Liver (tissue), 9 donors: ENCODE measurements around the gene NTHL1. TPM values are rescaled to one million over a fixed set of nuclear protein-coding genes. Genes with fewer than 3 reads are reported as not detected.

Source experiments
- DNase-seq: peaks from one replicate; pipeline ENCODE4 v3.0.0-alpha.2; 2017; ENCODE audit warnings: low spot score
- H3K27ac ChIP-seq, 2 donors: one replicate each; pipeline ENCODE4 v1.7.0; 2013; ENCODE audit warnings: inconsistent platforms in 2 of 2, low read length in 2 of 2, control low read depth in 1 of 2, low read depth in 1 of 2, mild to moderate bottlenecking in 1 of 2
- H3K27me3 ChIP-seq, 4 donors: one replicate each; pipeline versions ENCODE4 v1.6.1 to v1.7.0; 2013; ENCODE audit warnings: low read length in 3 of 4, inconsistent platforms in 1 of 4, mild to moderate bottlenecking in 1 of 4, moderate library complexity in 1 of 4; ENCODE audit not compliant: control insufficient read depth in 4 of 4, insufficient read depth in 4 of 4
- H3K36me3 ChIP-seq, 4 donors: one replicate each; pipeline versions ENCODE4 v1.6.1 to v1.7.0; 2013; ENCODE audit warnings: low read length in 3 of 4, mild to moderate bottlenecking in 3 of 4, low read depth in 1 of 4, moderate library complexity in 1 of 4; ENCODE audit not compliant: control insufficient read depth in 4 of 4, insufficient read depth in 3 of 4
- H3K4me1 ChIP-seq, 4 donors: one replicate each; pipeline versions ENCODE4 v1.6.1 to v1.7.0; 2013; ENCODE audit warnings: low read length in 3 of 4, mild to moderate bottlenecking in 3 of 4, moderate library complexity in 1 of 4; ENCODE audit not compliant: control insufficient read depth in 4 of 4, insufficient read depth in 4 of 4
- H3K4me3 ChIP-seq, 3 donors: one replicate each; pipeline versions ENCODE4 v1.6.1 to v1.7.0; 2013; ENCODE audit warnings: low read length in 3 of 3, control low read depth in 1 of 3, low read depth in 1 of 3, mild to moderate bottlenecking in 1 of 3
- H3K9ac ChIP-seq, 2 donors: one replicate each; pipeline ENCODE4 v1.7.0; 2013; ENCODE audit warnings: low read length in 2 of 2, mild to moderate bottlenecking in 2 of 2, moderate library complexity in 2 of 2, control low read depth in 1 of 2, low read depth in 1 of 2
- H3K9me3 ChIP-seq, 4 donors: one replicate each; pipeline versions ENCODE4 v1.6.1 to v1.7.0; 2013; ENCODE audit warnings: low read length in 3 of 4; ENCODE audit not compliant: control insufficient read depth in 4 of 4
- CTCF ChIP-seq: fragments of 150-350 bp; IDR thresholded peaks from 2 replicates; pipeline ENCODE4 v1.5.1; 2017; ENCODE audit warnings: improper control_type of control experiment, low read depth, low read length; ENCODE audit not compliant: missing input control
- EGR1 ChIP-seq, 2 donors: IDR thresholded peaks; 2 replicates each; pipeline ENCODE4 v1.6.1; 2016 to 2018; ENCODE audit warnings: antibody characterized with exemption in 2 of 2, low read depth in 2 of 2
- FOXA1 ChIP-seq: IDR thresholded peaks from 2 replicates; pipeline ENCODE4 v1.6.1; 2016; ENCODE audit warnings: antibody characterized with exemption
- FOXA2 ChIP-seq: IDR thresholded peaks from 2 replicates; pipeline ENCODE4 v1.6.1; 2016; ENCODE audit warnings: antibody characterized with exemption
- GABPA ChIP-seq, 2 donors: IDR thresholded peaks in 1 of 2; conservative IDR thresholded peaks in 1 of 2; 2 replicates each; pipeline ENCODE4 v1.6.1; 2016; ENCODE audit warnings: antibody characterized with exemption in 2 of 2, mild to moderate bottlenecking in 1 of 2, moderate library complexity in 1 of 2
- HNF4A ChIP-seq, 2 donors: conservative IDR thresholded peaks; 2 replicates each; pipeline ENCODE4 v1.6.1; 2016; ENCODE audit warnings: antibody characterized with exemption in 2 of 2, mild to moderate bottlenecking in 2 of 2
- HNF4G ChIP-seq: IDR thresholded peaks from 2 replicates; pipeline ENCODE4 v1.6.1; 2016; ENCODE audit warnings: antibody characterized with exemption
- JUND ChIP-seq, 2 donors: IDR thresholded peaks; 2 replicates each; pipeline ENCODE4 v1.6.1; 2016; ENCODE audit warnings: antibody characterized with exemption in 2 of 2
- MAX ChIP-seq: IDR thresholded peaks from 2 replicates; pipeline ENCODE4 v1.6.1; 2016; ENCODE audit warnings: antibody characterized with exemption
- NR2F2 ChIP-seq: IDR thresholded peaks from 2 replicates; pipeline ENCODE4 v1.6.1; 2016; ENCODE audit warnings: antibody characterized with exemption
- RAD21 ChIP-seq, 2 donors: IDR thresholded peaks; 2 replicates each; pipeline ENCODE4 v1.6.1; 2016; ENCODE audit warnings: antibody characterized with exemption in 2 of 2, mild to moderate bottlenecking in 2 of 2
- RXRA ChIP-seq, 2 donors: IDR thresholded peaks; 2 replicates each; pipeline ENCODE4 v1.6.1; 2017 to 2018; ENCODE audit warnings: antibody characterized with exemption in 2 of 2, mild to moderate bottlenecking in 1 of 2
- SP1 ChIP-seq: IDR thresholded peaks from 2 replicates; pipeline ENCODE4 v1.6.1; 2018; ENCODE audit warnings: antibody characterized with exemption, mild to moderate bottlenecking
- TAF1 ChIP-seq: conservative IDR thresholded peaks from 2 replicates; pipeline ENCODE4 v1.6.1; 2016; ENCODE audit warnings: antibody characterized with exemption, mild to moderate bottlenecking
- YY1 ChIP-seq: IDR thresholded peaks from 2 replicates; pipeline ENCODE4 v1.6.1; 2016; ENCODE audit warnings: antibody characterized with exemption, mild to moderate bottlenecking
- ZBTB33 ChIP-seq: IDR thresholded peaks from 2 replicates; pipeline ENCODE4 v1.6.1; 2016; ENCODE audit warnings: antibody characterized with exemption
- WGBS: extraction: QIAGEN DNeasy Blood & Tissue Kit; methylation state at CpG from one replicate; pipeline ENCODE4 v1.1.7; 2013; 5-methylcytosine and 5-hydroxymethylcytosine counted together
- polyA plus RNA-seq, 2 donors: library from polyadenylated mRNA; stranded (reverse) in 1 of 2; unstranded in 1 of 2; fragments of 200-250 nt in 1 of 2; fragments of >200 nt in 1 of 2; fragmentation: Nextera tagmentation in 1 of 2; extraction: Ambion mirVana in 1 of 2; gene quantifications; one replicate each; pipeline versions ENCODE4 v1.2.1 to v1.2.3, GENCODE V29; 2013 to 2015
- total RNA-seq, 2 donors: library from RNA; depleted of rRNA; stranded (reverse); fragments of >200 nt; gene quantifications; one replicate each; pipeline ENCODE4 v1.2.3, GENCODE V29; 2014
- TF ChIP-seq, protein P1 (sequence below): IDR thresholded peaks from 2 replicates; pipeline ENCODE4 v1.6.1; 2016; ENCODE audit warnings: antibody characterized with exemption, mild to moderate bottlenecking
- TF ChIP-seq, protein P2 (sequence below): IDR thresholded peaks from 2 replicates; pipeline ENCODE4 v1.6.1; 2016; ENCODE audit warnings: antibody characterized with exemption
- donor health status: healthy.
- donor health status: healthy.
- donor health status: healthy.
- donor health status: healthy.
- donor health status: healthy.

Gene NTHL1
- total and polyA plus RNA-seq, 4 donors = 10.4 to 166 (median 19.1) TPM

- Histone ChIP-seq H3K9ac (peak overlapping the region in 1 of 2 donors; percentile 14), H3K36me3 (peaks cover 0 to 2% (median 0%) of the 10 kb centered on the region in 4 donors), H3K9me3 (no peaks in the 10 kb centered on the region), H3K4me3 (peak overlapping the region; percentile 21 to 82 (median 69)), H3K27ac (peak overlapping the region; percentile 95 to 98), H3K4me1 (peaks cover 30 to 85% (median 58%) of the 10 kb centered on the region in 4 donors), H3K27me3 (no peaks in the 10 kb centered on the region)
- no peak for DNase-seq
- WGBS = 20% methylated on average over 41 of the region's 41 CpGs
- TF ChIP-seq NR2F2 (no peak), JUND (IDR thresholded peaks at IDR 0.05) (no peak), HNF4G (no peak), RAD21 (IDR thresholded peaks at IDR 0.05) (no peak), TAF1 (no peak), HNF4A (conservative IDR thresholded peaks at IDR 0.05) (no peak), CTCF (no peak), YY1 (no peak), EGR1 (IDR thresholded peaks at IDR 0.05; ENCODE audit: low read depth in 2 of 2) (no peak), FOXA1 (no peak), GABPA (IDR thresholded peaks at IDR 0.05 in 1 of 2, conservative IDR thresholded peaks at IDR 0.05 in 1 of 2) (no peak), ZBTB33 (no peak), FOXA2 (no peak), RXRA (IDR thresholded peaks at IDR 0.05) (no peak), MAX (no peak), SP1 (no peak)
- TF ChIP-seq, protein P1, sequence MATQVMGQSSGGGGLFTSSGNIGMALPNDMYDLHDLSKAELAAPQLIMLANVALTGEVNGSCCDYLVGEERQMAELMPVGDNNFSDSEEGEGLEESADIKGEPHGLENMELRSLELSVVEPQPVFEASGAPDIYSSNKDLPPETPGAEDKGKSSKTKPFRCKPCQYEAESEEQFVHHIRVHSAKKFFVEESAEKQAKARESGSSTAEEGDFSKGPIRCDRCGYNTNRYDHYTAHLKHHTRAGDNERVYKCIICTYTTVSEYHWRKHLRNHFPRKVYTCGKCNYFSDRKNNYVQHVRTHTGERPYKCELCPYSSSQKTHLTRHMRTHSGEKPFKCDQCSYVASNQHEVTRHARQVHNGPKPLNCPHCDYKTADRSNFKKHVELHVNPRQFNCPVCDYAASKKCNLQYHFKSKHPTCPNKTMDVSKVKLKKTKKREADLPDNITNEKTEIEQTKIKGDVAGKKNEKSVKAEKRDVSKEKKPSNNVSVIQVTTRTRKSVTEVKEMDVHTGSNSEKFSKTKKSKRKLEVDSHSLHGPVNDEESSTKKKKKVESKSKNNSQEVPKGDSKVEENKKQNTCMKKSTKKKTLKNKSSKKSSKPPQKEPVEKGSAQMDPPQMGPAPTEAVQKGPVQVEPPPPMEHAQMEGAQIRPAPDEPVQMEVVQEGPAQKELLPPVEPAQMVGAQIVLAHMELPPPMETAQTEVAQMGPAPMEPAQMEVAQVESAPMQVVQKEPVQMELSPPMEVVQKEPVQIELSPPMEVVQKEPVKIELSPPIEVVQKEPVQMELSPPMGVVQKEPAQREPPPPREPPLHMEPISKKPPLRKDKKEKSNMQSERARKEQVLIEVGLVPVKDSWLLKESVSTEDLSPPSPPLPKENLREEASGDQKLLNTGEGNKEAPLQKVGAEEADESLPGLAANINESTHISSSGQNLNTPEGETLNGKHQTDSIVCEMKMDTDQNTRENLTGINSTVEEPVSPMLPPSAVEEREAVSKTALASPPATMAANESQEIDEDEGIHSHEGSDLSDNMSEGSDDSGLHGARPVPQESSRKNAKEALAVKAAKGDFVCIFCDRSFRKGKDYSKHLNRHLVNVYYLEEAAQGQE = no peak
- TF ChIP-seq, protein P2, sequence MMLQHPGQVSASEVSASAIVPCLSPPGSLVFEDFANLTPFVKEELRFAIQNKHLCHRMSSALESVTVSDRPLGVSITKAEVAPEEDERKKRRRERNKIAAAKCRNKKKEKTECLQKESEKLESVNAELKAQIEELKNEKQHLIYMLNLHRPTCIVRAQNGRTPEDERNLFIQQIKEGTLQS = no peak
Observed at GRCh38 chr16:2038382-2039231, 9.0 kb downstream of the NTHL1 start.
